ENCODE results near the gene GAS2L3.

- no peak for TF ChIP-seq POLR2A (IDR thresholded peaks at IDR 0.05; ENCODE audit: borderline replicate concordance, extremely low read depth, insufficient read depth, insufficient read length)
- no peak for TF ChIP-seq CTCF (IDR thresholded peaks at IDR 0.05 in 2 of 3, conservative IDR thresholded peaks at IDR 0.05 in 1 of 3; ENCODE audit: borderline replicate concordance in 1 of 3, insufficient read depth in 1 of 3, low read depth in 2 of 3, low read length in 2 of 3)
- TF ChIP-seq POLR2AphosphoS5 (IDR thresholded peaks at IDR 0.05; ENCODE audit: low read depth, low read length): no peak
- no peak for TF ChIP-seq JUND (IDR thresholded peaks at IDR 0.05)
- no peak for TF ChIP-seq TCF7L2 (IDR thresholded peaks at IDR 0.05; ENCODE audit: borderline replicate concordance, extremely low read depth, insufficient read depth, insufficient read length)
- TF ChIP-seq ZBTB33 (IDR thresholded peaks at IDR 0.05; ENCODE audit: extremely low read depth, insufficient replicate concordance, low read length): no peak
- no peak for TF ChIP-seq ATF3 (IDR thresholded peaks at IDR 0.05)
- TF ChIP-seq ZNF274 (IDR thresholded peaks at IDR 0.05; ENCODE audit: low read depth, low read length): no peak
- no peak for TF ChIP-seq EZH2phosphoT487 (IDR thresholded peaks at IDR 0.05; ENCODE audit: borderline replicate concordance)
- no peak for TF ChIP-seq YY1 (IDR thresholded peaks at IDR 0.05; ENCODE audit: extremely low read depth, insufficient replicate concordance, low read depth, low read length)
- no peak for TF ChIP-seq REST (IDR thresholded peaks at IDR 0.05; ENCODE audit: low read depth)
- TF ChIP-seq EZH2 (IDR thresholded peaks at IDR 0.05): no peak
- TF ChIP-seq MAX (IDR thresholded peaks at IDR 0.05): no peak
- no peak for TF ChIP-seq RAD21 (IDR thresholded peaks at IDR 0.05; ENCODE audit: low read depth)
These were observed 38.8 kb upstream of the GAS2L3 start for GRCh38 chr12:100534625-100535227.
